Measurements from ENCODE around the gene EIF2B4. TPM values are rescaled to one million over a fixed set of nuclear protein-coding genes. Genes with fewer than 3 reads are reported as not detected.

The EIF2B4 gene
- total RNA-seq, 1 donor from 2014 or later, result 43.3 TPM

- H3K27ac ChIP-seq (ENCODE audit: low read depth, low read length), result no peak overlapping the region
- Mint-ChIP-seq H3K9me3 (ENCODE audit: unreplicated experiment) (no peaks in the 10 kb centered on the region), H3K4me3 (ENCODE audit: unreplicated experiment) (no peak overlapping the region), H3K36me3 (ENCODE audit: low read depth, unreplicated experiment) (no peaks in the 10 kb centered on the region), H3K27ac (ENCODE audit: unreplicated experiment) (no peak overlapping the region), H3K27me3 (ENCODE audit: low read depth, unreplicated experiment) (no peaks in the 10 kb centered on the region), H3K4me1 (ENCODE audit: low read depth, unreplicated experiment) (peaks cover 16% of the 10 kb centered on the region)
- H3K79me2 ChIP-seq (ENCODE audit: insufficient read depth, low read length), result peaks cover 94% of the 10 kb centered on the region
- peaks cover 42% of the 10 kb centered on the region for H4K20me1 ChIP-seq (ENCODE audit: insufficient read depth, low read length)
- no peaks in the 10 kb centered on the region for H3K36me3 ChIP-seq (ENCODE audit: insufficient read depth, low read length)
- H3K9ac ChIP-seq (ENCODE audit: low read length), result no peak overlapping the region
- no peaks in the 10 kb centered on the region for H3K9me3 ChIP-seq (ENCODE audit: insufficient read depth, low read depth, low read length)
- no peak overlapping the region for H3K4me3 ChIP-seq (ENCODE audit: insufficient read depth, low read depth, low read length)
- H3K4me1 ChIP-seq (ENCODE audit: insufficient read depth, low read length), result no peaks in the 10 kb centered on the region
- DNase-seq (ENCODE audit: low read depth) (no peak), FAIRE-seq (no peak)
- TF ChIP-seq EZH2 (IDR thresholded peaks at IDR 0.05; ENCODE audit: insufficient read depth, low read length), result no peak
- TF ChIP-seq CTCF (IDR thresholded peaks at IDR 0.05; ENCODE audit: insufficient read depth, low read depth, low read length), result no peak
- no peak overlapping the region for H2AFZ ChIP-seq (ENCODE audit: low read depth, low read length)
- no peaks in the 10 kb centered on the region for H3K27me3 ChIP-seq (ENCODE audit: insufficient read depth, low read length)
- no peak overlapping the region for H3K4me2 ChIP-seq (ENCODE audit: low read length)
Measured at GRCh38 chr2:27350106-27350693, 19.9 kb downstream of the EIF2B4 start.

GRCh38 chr2:27347641-27348040 is 22.5 kb downstream of the EIF2B4 start:
- Mint-ChIP-seq H3K27me3 (ENCODE audit: low read depth, unreplicated experiment) (no peaks in the 10 kb centered on the region), H3K36me3 (ENCODE audit: low read depth, unreplicated experiment) (no peaks in the 10 kb centered on the region), H3K4me3 (ENCODE audit: unreplicated experiment) (no peak overlapping the region), H3K4me1 (ENCODE audit: low read depth, unreplicated experiment) (peaks cover 2% of the 10 kb centered on the region), H3K9me3 (ENCODE audit: unreplicated experiment) (no peaks in the 10 kb centered on the region), H3K27ac (ENCODE audit: unreplicated experiment) (no peak overlapping the region)
- H3K9me3 ChIP-seq (ENCODE audit: insufficient read depth, low read depth, low read length), result no peaks in the 10 kb centered on the region
- no peak overlapping the region for H3K27ac ChIP-seq (ENCODE audit: low read depth, low read length)
- no peaks in the 10 kb centered on the region for H3K36me3 ChIP-seq (ENCODE audit: insufficient read depth, low read length)
- H4K20me1 ChIP-seq (ENCODE audit: insufficient read depth, low read length), result peaks cover 55% of the 10 kb centered on the region
- no peaks in the 10 kb centered on the region for H3K27me3 ChIP-seq (ENCODE audit: insufficient read depth, low read length)
- peaks cover 91% of the 10 kb centered on the region for H3K79me2 ChIP-seq (ENCODE audit: insufficient read depth, low read length)
- no peak for TF ChIP-seq CTCF (IDR thresholded peaks at IDR 0.05; ENCODE audit: insufficient read depth, low read depth, low read length)
- no peak for TF ChIP-seq EZH2 (IDR thresholded peaks at IDR 0.05; ENCODE audit: insufficient read depth, low read length)
- no peak overlapping the region for H3K4me2 ChIP-seq (ENCODE audit: low read length)
- H3K4me1 ChIP-seq (ENCODE audit: insufficient read depth, low read length), result no peaks in the 10 kb centered on the region
- H3K9ac ChIP-seq (ENCODE audit: low read length), result no peak overlapping the region
- DNase-seq (ENCODE audit: low read depth) (no peak), FAIRE-seq (no peak)
- no peak overlapping the region for H3K4me3 ChIP-seq (ENCODE audit: insufficient read depth, low read depth, low read length)
- no peak overlapping the region for H2AFZ ChIP-seq (ENCODE audit: low read depth, low read length)

GRCh38 chr2:27336173-27336572 is 34.0 kb downstream of the EIF2B4 start:
- Histone ChIP-seq H3K36me3 (ENCODE audit: insufficient read depth, low read length) (peaks cover 39% of the 10 kb centered on the region), H3K4me1 (ENCODE audit: insufficient read depth, low read length) (no peaks in the 10 kb centered on the region), H3K9ac (ENCODE audit: low read length) (no peak overlapping the region), H4K20me1 (ENCODE audit: insufficient read depth, low read length) (no peaks in the 10 kb centered on the region), H3K4me3 (ENCODE audit: insufficient read depth, low read depth, low read length) (no peak overlapping the region), H3K79me2 (ENCODE audit: insufficient read depth, low read length) (no peaks in the 10 kb centered on the region), H3K9me3 (ENCODE audit: insufficient read depth, low read depth, low read length) (no peaks in the 10 kb centered on the region), H2AFZ (ENCODE audit: low read depth, low read length) (no peak overlapping the region), H3K27ac (ENCODE audit: low read depth, low read length) (no peak overlapping the region), H3K4me2 (ENCODE audit: low read length) (no peak overlapping the region), H3K27me3 (ENCODE audit: insufficient read depth, low read length) (no peaks in the 10 kb centered on the region)
- H3K9me3 Mint-ChIP-seq (ENCODE audit: unreplicated experiment), result no peaks in the 10 kb centered on the region
- no peak overlapping the region for H3K4me3 Mint-ChIP-seq (ENCODE audit: unreplicated experiment)
- no peaks in the 10 kb centered on the region for H3K27me3 Mint-ChIP-seq (ENCODE audit: low read depth, unreplicated experiment)
- H3K27ac Mint-ChIP-seq (ENCODE audit: unreplicated experiment), result no peak overlapping the region
- peaks cover 27% of the 10 kb centered on the region for H3K36me3 Mint-ChIP-seq (ENCODE audit: low read depth, unreplicated experiment)
- FAIRE-seq, result no peak
- H3K4me1 Mint-ChIP-seq (ENCODE audit: low read depth, unreplicated experiment), result peaks cover 9% of the 10 kb centered on the region
- no peak for DNase-seq (ENCODE audit: low read depth)
- TF ChIP-seq CTCF (IDR thresholded peaks at IDR 0.05; ENCODE audit: insufficient read depth, low read depth, low read length) (no peak), EZH2 (IDR thresholded peaks at IDR 0.05; ENCODE audit: insufficient read depth, low read length) (no peak)
